Natural killer cell (primary cell): ENCODE measurements around the gene ACYP2. TPM values are rescaled to one million over a fixed set of nuclear protein-coding genes. Genes with fewer than 3 reads are reported as not detected.
"Not testable (repeated sequence)": the region's sequence is repeated elsewhere in the genome, so short reads cannot be mapped to it uniquely, and the experiment has no call there.

Source experiments
- ATAC-seq, 3 donors: fragments of 150-1000 bp in 2 of 3; fragments of 200-7000 bp in 1 of 3; cut with Tn5 transposase; 1 replicate in 1 of 3; 2 replicates in 2 of 3; pipeline ENCODE4 v1.10.0; 2021; ENCODE audit warnings: mild to moderate bottlenecking in 2 of 3, moderate library complexity in 2 of 3
- DNase-seq, 2 donors: peaks; one replicate each; pipeline versions ENCODE4 v3.0.0 to v3.0.0-alpha.2; 2013 to 2021; ENCODE audit warnings: mixed read lengths in 1 of 2
- H3K27ac ChIP-seq: one replicate; pipeline ENCODE4 v1.5.1; 2013; ENCODE audit warnings: mild to moderate bottlenecking, low read length
- H3K27me3 ChIP-seq: one replicate; pipeline ENCODE4 v1.6.1; 2013; ENCODE audit warnings: low read length; ENCODE audit not compliant: control insufficient read depth, insufficient read depth
- H3K36me3 ChIP-seq: one replicate; pipeline ENCODE4 v1.6.1; 2013; ENCODE audit warnings: low read length; ENCODE audit not compliant: control insufficient read depth, insufficient read depth
- H3K4me1 ChIP-seq: one replicate; pipeline ENCODE4 v1.6.1; 2013; ENCODE audit warnings: low read length; ENCODE audit not compliant: control insufficient read depth, insufficient read depth
- H3K4me3 ChIP-seq: one replicate; pipeline ENCODE4 v1.5.1; 2013; ENCODE audit warnings: low read length
- H3K9me3 ChIP-seq: one replicate; pipeline ENCODE4 v1.6.1; 2013; ENCODE audit warnings: low read length; ENCODE audit not compliant: control insufficient read depth, insufficient read depth
- H3K27ac Mint-ChIP-seq, 2 donors: one replicate each; pipeline ENCODE4 v1.8.0; 2022; ENCODE audit warnings: mild to moderate bottlenecking in 2 of 2, mixed read lengths in 2 of 2, moderate library complexity in 1 of 2
- H3K27me3 Mint-ChIP-seq, 2 donors: one replicate each; pipeline ENCODE4 v1.8.0; 2022; ENCODE audit warnings: low read depth in 2 of 2, mixed read lengths in 2 of 2
- H3K36me3 Mint-ChIP-seq: one replicate; pipeline ENCODE4 v1.8.0; 2022; ENCODE audit warnings: mixed read lengths
- H3K4me1 Mint-ChIP-seq, 2 donors: one replicate each; pipeline ENCODE4 v1.8.0; 2022; ENCODE audit warnings: mixed read lengths in 2 of 2
- H3K4me3 Mint-ChIP-seq: one replicate; pipeline ENCODE4 v1.8.0; 2022; ENCODE audit warnings: mild to moderate bottlenecking, moderate library complexity, mixed read lengths
- H3K9me3 Mint-ChIP-seq, 2 donors: one replicate each; pipeline ENCODE4 v1.8.0; 2022; ENCODE audit warnings: mixed read lengths in 2 of 2
- WGBS: methylation state at CpG from one replicate; pipeline ENCODE4 v1.1.7; 2013; ENCODE audit warnings: missing lambda C conversion rate; ENCODE audit not compliant: insufficient coverage; 5-methylcytosine and 5-hydroxymethylcytosine counted together
- intact Hi-C: fragments of 100-400 bp; cut with micrococcal nuclease; formaldehyde crosslinking; loops from one replicate; pipeline ENCODE4 v1.14.2; 2022
- total RNA-seq, 4 donors: library from RNA; stranded (reverse); fragments of 120-200 nt in 1 of 4; gene quantifications; one replicate each; pipeline versions ENCODE4 v1.2.3 to v1.2.4, GENCODE V29; 2013 to 2022
- TF ChIP-seq, protein P1 (sequence below): fragments of 200-600 bp; IDR thresholded peaks from one replicate; pipeline ENCODE4 v1.8.0; 2022; ENCODE audit warnings: antibody characterized with exemption

ACYP2 gene
- total RNA-seq, 3 donors from 2014 or later (not counting 1 experiment from before 2014, with no cell fraction given): 14.3 to 18.1 (median 16.7) TPM

DNA sequence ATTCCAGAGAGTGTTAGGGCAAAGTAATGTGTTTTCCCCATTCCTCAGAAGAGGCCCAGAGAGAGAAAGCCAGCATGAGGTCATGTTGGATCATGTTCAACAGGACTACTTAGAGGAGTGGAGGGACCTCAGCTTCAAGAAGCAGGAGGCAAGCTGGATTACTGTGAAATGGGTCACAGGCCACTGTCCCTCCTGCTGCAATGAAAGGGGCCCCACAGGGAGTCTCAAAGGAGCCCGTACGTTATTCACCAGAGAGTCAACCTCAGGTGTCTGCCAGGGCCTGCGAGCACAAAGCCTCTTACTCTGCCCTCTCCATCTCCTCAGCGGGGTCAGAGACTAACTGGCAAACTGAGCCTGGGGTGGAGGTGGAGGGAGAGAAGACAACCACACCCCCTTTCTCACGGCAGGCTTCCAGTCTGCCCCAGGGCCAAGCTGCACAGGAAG, 27.2 kb upstream of the ACYP2 start:
- Histone ChIP-seq H3K4me1 (peaks cover 6% of the 10 kb centered on the region), H3K36me3 (no peaks in the 10 kb centered on the region), H3K4me3 (no peak overlapping the region), H3K9me3 (no peaks in the 10 kb centered on the region), H3K27me3 (no peaks in the 10 kb centered on the region), H3K27ac (no peak overlapping the region)
- Mint-ChIP-seq H3K36me3 (no peaks in the 10 kb centered on the region), H3K9me3 (no peaks in the 10 kb centered on the region), H3K27me3 (no peaks in the 10 kb centered on the region), H3K27ac (no peak overlapping the region), H3K4me3 (no peak overlapping the region), H3K4me1 (peaks cover 0 to 5% of the 10 kb centered on the region in 2 donors)
- DNase-seq (no peak), ATAC-seq (no peak)
- WGBS: 96% methylated on average over 2 of the region's 5 CpGs
- TF ChIP-seq, protein P1, sequence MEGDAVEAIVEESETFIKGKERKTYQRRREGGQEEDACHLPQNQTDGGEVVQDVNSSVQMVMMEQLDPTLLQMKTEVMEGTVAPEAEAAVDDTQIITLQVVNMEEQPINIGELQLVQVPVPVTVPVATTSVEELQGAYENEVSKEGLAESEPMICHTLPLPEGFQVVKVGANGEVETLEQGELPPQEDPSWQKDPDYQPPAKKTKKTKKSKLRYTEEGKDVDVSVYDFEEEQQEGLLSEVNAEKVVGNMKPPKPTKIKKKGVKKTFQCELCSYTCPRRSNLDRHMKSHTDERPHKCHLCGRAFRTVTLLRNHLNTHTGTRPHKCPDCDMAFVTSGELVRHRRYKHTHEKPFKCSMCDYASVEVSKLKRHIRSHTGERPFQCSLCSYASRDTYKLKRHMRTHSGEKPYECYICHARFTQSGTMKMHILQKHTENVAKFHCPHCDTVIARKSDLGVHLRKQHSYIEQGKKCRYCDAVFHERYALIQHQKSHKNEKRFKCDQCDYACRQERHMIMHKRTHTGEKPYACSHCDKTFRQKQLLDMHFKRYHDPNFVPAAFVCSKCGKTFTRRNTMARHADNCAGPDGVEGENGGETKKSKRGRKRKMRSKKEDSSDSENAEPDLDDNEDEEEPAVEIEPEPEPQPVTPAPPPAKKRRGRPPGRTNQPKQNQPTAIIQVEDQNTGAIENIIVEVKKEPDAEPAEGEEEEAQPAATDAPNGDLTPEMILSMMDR: no peak
- intact Hi-C loops: no loop called here

DNA sequence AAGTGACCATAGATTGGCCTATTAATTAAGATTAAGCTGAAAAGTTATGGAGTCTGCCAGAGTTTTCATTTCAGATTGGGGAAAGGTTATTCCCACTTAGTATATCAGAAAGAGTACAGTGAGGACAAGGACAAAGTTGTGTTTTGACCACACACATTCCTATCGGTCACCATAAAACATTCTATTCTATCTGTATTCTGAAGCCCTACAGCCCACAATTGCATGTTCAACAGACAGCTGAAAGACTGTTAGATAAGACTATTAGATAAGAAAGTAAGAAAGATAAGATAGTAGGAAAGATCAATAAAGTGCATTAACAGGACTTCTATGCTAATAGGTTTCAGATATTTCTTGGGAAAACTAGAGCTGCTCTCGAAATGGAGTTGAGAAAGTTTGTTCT, 26.7 kb upstream of the ACYP2 start:
- H3K36me3 Mint-ChIP-seq: no peaks in the 10 kb centered on the region
- no peak overlapping the region for H3K27ac Mint-ChIP-seq
- no peak for DNase-seq
- peaks cover 6% of the 10 kb centered on the region for H3K4me1 ChIP-seq
- ATAC-seq: no peak
- TF ChIP-seq, protein P1: no peak
- no peaks in the 10 kb centered on the region for H3K27me3 ChIP-seq
- H3K4me1 Mint-ChIP-seq: peaks cover 0 to 6% of the 10 kb centered on the region in 2 donors
- no peak overlapping the region for H3K27ac ChIP-seq
- H3K27me3 Mint-ChIP-seq: no peaks in the 10 kb centered on the region
- intact Hi-C loops: no loop called here
- no peak overlapping the region for H3K4me3 ChIP-seq
- no peaks in the 10 kb centered on the region for H3K9me3 ChIP-seq
- H3K4me3 Mint-ChIP-seq: no peak overlapping the region
- WGBS: no CpG with 5 or more reads among the region's 2 CpGs
- no peaks in the 10 kb centered on the region for H3K36me3 ChIP-seq
- no peaks in the 10 kb centered on the region for H3K9me3 Mint-ChIP-seq

DNA sequence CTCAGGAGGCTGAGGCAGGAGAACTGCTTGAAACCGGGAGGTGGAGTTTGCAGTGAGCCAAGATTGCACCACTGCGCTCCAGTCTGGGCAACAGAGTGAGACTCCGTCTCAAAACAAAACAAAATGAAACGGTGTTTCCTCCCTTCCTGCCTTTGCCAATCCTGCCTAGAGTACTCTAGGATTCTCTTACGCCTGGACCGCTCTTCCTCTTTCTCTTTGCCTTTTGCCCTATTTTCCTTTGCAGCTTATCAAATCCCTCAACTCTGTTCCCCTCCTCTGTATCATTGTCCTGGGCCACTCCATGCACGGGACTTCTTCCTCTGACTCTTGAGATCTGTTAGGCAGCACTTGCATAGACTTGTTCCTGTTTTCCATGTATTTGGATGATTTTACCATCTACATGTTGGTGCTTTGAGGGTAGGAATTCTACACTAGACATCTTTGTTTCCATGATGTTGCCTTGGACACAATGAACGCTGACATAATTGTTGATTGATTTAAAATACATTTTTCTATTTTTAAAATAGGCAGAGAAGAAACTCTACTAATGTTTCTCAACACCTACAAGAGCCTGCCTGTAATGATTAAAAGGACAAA, 24.8 kb upstream of the ACYP2 start:
- Histone ChIP-seq H3K27me3 (no peaks in the 10 kb centered on the region), H3K36me3 (no peaks in the 10 kb centered on the region), H3K4me3 (no peak overlapping the region), H3K27ac (no peak overlapping the region), H3K4me1 (peaks cover 6% of the 10 kb centered on the region), H3K9me3 (no peaks in the 10 kb centered on the region)
- TF ChIP-seq, protein P1: no peak
- H3K4me3 Mint-ChIP-seq: no peak overlapping the region
- no peak overlapping the region for H3K27ac Mint-ChIP-seq
- H3K36me3 Mint-ChIP-seq: no peaks in the 10 kb centered on the region
- DNase-seq (no peak), ATAC-seq (no peak)
- 90% methylated on average over 7 of the region's 8 CpGs for WGBS
- no peaks in the 10 kb centered on the region for H3K27me3 Mint-ChIP-seq
- H3K4me1 Mint-ChIP-seq: peaks cover 0 to 6% of the 10 kb centered on the region in 2 donors
- H3K9me3 Mint-ChIP-seq: no peaks in the 10 kb centered on the region
- intact Hi-C loops: no loop called here

DNA sequence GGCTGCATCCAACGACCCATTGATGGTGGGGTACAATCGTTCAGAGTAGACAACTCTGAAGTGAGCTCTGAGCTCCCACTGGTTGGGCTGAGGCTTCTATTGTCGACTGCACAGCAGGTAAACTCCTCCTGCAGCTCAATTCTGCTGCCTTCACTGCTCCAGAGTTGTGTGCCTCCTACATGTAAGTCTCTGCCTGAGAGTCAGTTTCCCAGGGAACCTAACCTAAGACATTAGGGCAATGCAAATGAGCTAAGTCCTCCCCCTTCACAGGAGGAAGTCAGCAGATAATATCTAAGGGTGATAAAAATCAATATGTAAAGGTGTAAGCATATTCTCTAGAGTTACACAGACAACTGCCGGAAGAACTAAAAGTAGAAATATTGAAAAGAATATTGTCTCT, 22.5 kb upstream of the ACYP2 start:
- H3K27ac ChIP-seq: peak overlapping the region; percentile 40
- TF ChIP-seq, protein P1: no peak
- Mint-ChIP-seq H3K36me3 (no peaks in the 10 kb centered on the region), H3K9me3 (no peaks in the 10 kb centered on the region), H3K27ac (no peak overlapping the region), H3K4me1 (peaks cover 0 to 6% of the 10 kb centered on the region in 2 donors), H3K4me3 (no peak overlapping the region), H3K27me3 (no peaks in the 10 kb centered on the region)
- H3K4me3 ChIP-seq: no peak overlapping the region
- no peaks in the 10 kb centered on the region for H3K36me3 ChIP-seq
- H3K27me3 ChIP-seq: no peaks in the 10 kb centered on the region
- 59% methylated on average over 4 of the region's 4 CpGs for WGBS
- peaks cover 6% of the 10 kb centered on the region for H3K4me1 ChIP-seq
- DNase-seq: peak in 1 of 2 donors; percentile 48
- ATAC-seq: peak in 1 of 3 donors; percentile 39
- no peaks in the 10 kb centered on the region for H3K9me3 ChIP-seq
- intact Hi-C loops: no loop called here

DNA sequence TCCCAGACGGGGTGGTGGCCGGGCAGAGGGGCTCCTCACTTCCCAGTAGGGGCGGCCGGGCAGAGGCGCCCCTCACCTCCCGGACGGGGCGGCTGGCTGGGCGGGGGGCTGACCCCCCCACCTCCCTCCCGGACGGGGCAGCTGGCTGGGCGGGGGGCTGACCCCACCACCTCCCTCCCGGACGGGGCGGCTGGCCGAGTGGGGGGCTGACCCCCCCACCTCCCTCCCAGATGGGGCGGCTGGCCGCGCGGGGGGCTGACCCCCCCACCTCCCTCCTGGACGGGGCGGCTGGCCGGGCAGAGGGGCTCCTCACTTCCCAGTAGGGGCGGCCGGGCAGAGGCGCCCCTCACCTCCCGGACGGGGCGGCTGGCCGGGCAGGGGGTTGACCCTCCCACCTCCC, 20.0 kb upstream of the ACYP2 start:
- H3K4me1 ChIP-seq, H3K36me3 Mint-ChIP-seq, H3K27ac Mint-ChIP-seq, H3K36me3 ChIP-seq, DNase-seq, H3K4me3 Mint-ChIP-seq, H3K27ac ChIP-seq, H3K9me3 ChIP-seq, H3K27me3 ChIP-seq, H3K4me3 ChIP-seq, H3K27me3 Mint-ChIP-seq, H3K9me3 Mint-ChIP-seq, H3K4me1 Mint-ChIP-seq, ATAC-seq, intact Hi-C loops: not testable (repeated sequence)
- WGBS: 100% methylated on average over 9 of the region's 30 CpGs
